ENCODE results near the gene PAX3. TPM values are rescaled to one million over a fixed set of nuclear protein-coding genes. Genes with fewer than 3 reads are reported as not detected.

PAX3 gene
- polyA plus RNA-seq, 4 donors, result 0.06 TPM; not detected in 3

DNA sequence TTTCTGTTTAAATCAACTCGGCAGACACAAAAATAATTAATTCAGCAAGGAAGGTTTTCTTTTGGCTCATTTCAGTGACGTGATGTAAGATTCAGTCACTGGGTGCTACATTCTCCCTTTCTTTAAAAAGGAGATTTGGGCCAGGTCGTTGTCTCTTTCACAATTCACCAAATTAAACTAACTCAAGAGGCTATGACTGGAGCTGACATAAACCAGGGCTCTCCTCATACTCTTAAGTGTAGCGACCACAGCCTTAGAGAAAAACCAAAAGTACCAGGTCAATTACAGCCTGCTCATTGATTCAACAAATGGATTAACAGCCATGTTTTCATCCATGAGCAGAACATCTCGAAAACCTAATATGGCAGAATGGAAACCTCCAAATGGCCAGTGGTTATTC, 85.7 kb downstream of the PAX3 start:
- FAIRE-seq, result no peak
- 66 to 77% (median 72%) methylated on average over 5 of the region's 5 CpGs for WGBS, 3 donors
- peaks cover 0 to 2% (median 2%) of the 10 kb centered on the region in 3 donors for H3K27me3 ChIP-seq (ENCODE audit: control insufficient read depth in 3 of 3, insufficient read depth in 3 of 3, low read length in 3 of 3)
- H3K9me3 ChIP-seq (ENCODE audit: control insufficient read depth in 2 of 2, insufficient read depth in 1 of 2, low read depth in 1 of 2, low read length in 1 of 2), result no peaks in the 10 kb centered on the region
- DNase-seq, result no peak
- H3K4me3 ChIP-seq (ENCODE audit: low read depth in 1 of 3, low read length in 3 of 3), result no peak overlapping the region
- H3K4me1 ChIP-seq (ENCODE audit: control insufficient read depth in 3 of 3, insufficient read depth in 2 of 3, low read depth in 1 of 3, low read length in 2 of 3), result no peaks in the 10 kb centered on the region
- no peaks in the 10 kb centered on the region for H3K36me3 ChIP-seq (ENCODE audit: control insufficient read depth in 3 of 3, insufficient read depth in 2 of 3, low read depth in 1 of 3, low read length in 3 of 3)
- no peak overlapping the region for H3K27ac ChIP-seq (ENCODE audit: low read depth in 1 of 3, low read length in 2 of 3)

DNA sequence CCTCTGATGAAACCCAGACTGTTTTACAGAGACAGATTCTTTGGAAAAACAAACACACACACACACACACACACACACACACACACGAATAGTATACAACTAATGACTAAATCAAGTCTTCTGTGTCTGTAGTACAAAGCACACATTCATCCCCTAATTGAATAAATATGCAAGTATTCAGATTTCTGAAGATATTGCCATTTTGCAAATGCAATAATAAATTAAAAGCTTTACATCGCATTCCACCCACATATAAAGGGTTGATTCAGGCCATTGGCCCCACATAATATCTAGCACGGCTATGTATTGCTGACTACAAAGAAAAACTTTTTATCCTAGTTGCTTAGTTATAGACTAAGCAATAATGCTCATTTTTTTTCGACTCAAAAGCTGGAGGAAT, 86.2 kb downstream of the PAX3 start:
- Histone ChIP-seq H3K36me3 (ENCODE audit: control insufficient read depth in 3 of 3, insufficient read depth in 2 of 3, low read depth in 1 of 3, low read length in 3 of 3) (no peaks in the 10 kb centered on the region), H3K4me3 (ENCODE audit: low read depth in 1 of 3, low read length in 3 of 3) (no peak overlapping the region), H3K27ac (ENCODE audit: low read depth in 1 of 3, low read length in 2 of 3) (no peak overlapping the region), H3K4me1 (ENCODE audit: control insufficient read depth in 3 of 3, insufficient read depth in 2 of 3, low read depth in 1 of 3, low read length in 2 of 3) (no peaks in the 10 kb centered on the region), H3K27me3 (ENCODE audit: control insufficient read depth in 3 of 3, insufficient read depth in 3 of 3, low read length in 3 of 3) (peaks cover 0 to 2% (median 2%) of the 10 kb centered on the region in 3 donors), H3K9me3 (ENCODE audit: control insufficient read depth in 2 of 2, insufficient read depth in 1 of 2, low read depth in 1 of 2, low read length in 1 of 2) (no peaks in the 10 kb centered on the region)
- FAIRE-seq (no peak), DNase-seq (no peak)
- 54 to 69% (median 59%) methylated on average over 4 of the region's 4 CpGs for WGBS, 3 donors

DNA sequence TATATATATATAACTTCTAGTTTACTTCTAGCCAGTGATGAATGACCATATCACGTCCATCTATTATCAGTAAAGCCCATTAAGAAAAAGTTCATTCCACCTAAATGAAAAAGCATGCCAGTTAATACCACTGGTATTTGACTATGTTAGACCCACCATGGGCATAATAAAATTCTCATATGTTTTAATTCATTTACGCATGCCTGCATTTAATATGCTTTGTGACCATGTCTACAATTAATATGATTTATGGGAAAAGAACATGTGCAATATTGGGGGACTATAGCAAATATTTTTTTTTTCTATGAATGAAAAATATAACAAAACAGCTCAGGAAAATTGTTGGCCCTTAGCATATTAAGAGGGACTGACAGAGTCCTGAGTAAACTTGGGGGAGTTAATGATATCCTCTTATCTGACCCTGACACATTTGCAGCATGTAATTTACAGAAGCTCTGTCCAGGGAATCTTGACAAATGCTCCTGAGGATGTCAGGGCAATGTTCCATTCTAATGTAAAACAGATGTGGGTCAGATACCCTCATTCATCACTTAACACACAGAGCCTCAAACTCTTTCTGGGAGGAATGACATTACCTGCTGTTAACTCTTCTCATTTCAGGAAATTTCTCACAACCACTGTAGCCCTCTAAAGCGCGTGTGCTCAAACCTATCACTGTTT, 90.6 kb downstream of the PAX3 start:
- Histone ChIP-seq H3K4me1 (ENCODE audit: control insufficient read depth in 3 of 3, insufficient read depth in 2 of 3, low read depth in 1 of 3, low read length in 2 of 3) (no peaks in the 10 kb centered on the region), H3K27ac (ENCODE audit: low read depth in 1 of 3, low read length in 2 of 3) (no peak overlapping the region), H3K9me3 (ENCODE audit: control insufficient read depth in 2 of 2, insufficient read depth in 1 of 2, low read depth in 1 of 2, low read length in 1 of 2) (no peaks in the 10 kb centered on the region), H3K4me3 (ENCODE audit: low read depth in 1 of 3, low read length in 3 of 3) (no peak overlapping the region), H3K36me3 (ENCODE audit: control insufficient read depth in 3 of 3, insufficient read depth in 2 of 3, low read depth in 1 of 3, low read length in 3 of 3) (no peaks in the 10 kb centered on the region), H3K27me3 (ENCODE audit: control insufficient read depth in 3 of 3, insufficient read depth in 3 of 3, low read length in 3 of 3) (peaks cover 0 to 4% (median 2%) of the 10 kb centered on the region in 3 donors)
- DNase-seq (no peak), FAIRE-seq (no peak)
- WGBS, 3 donors, result 78 to 81% (median 78%) methylated on average over 4 of the region's 4 CpGs

DNA sequence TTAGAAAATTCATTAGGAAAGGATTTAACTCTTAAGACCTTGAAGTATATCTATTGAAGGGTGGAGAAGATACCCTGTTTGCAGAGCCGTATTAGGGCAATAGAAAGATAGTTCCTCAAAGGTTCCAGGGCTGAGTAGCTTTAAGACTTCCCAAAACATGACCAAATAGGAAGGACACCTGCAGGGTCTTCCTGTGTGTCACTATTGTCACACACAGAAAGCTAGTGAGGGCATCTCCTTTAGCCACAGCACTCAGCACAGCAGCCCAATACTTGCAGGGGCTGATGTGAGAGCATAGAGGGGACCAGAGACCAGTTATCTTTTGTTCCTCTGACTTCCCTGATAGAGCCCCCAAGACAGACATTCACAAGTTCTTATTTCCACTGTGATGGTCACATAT, 93.7 kb downstream of the PAX3 start:
- DNase-seq (no peak), FAIRE-seq (no peak)
- no peaks in the 10 kb centered on the region for H3K36me3 ChIP-seq (ENCODE audit: control insufficient read depth in 3 of 3, insufficient read depth in 2 of 3, low read depth in 1 of 3, low read length in 3 of 3)
- no peak overlapping the region for H3K4me3 ChIP-seq (ENCODE audit: low read depth in 1 of 3, low read length in 3 of 3)
- H3K9me3 ChIP-seq (ENCODE audit: control insufficient read depth in 2 of 2, insufficient read depth in 1 of 2, low read depth in 1 of 2, low read length in 1 of 2), result no peaks in the 10 kb centered on the region
- H3K4me1 ChIP-seq (ENCODE audit: control insufficient read depth in 3 of 3, insufficient read depth in 2 of 3, low read depth in 1 of 3, low read length in 2 of 3), result no peaks in the 10 kb centered on the region
- no peak overlapping the region for H3K27ac ChIP-seq (ENCODE audit: low read depth in 1 of 3, low read length in 2 of 3)
- 52 to 55% (median 54%) methylated on average over 1 of the region's 1 CpG for WGBS, 3 donors
- H3K27me3 ChIP-seq (ENCODE audit: control insufficient read depth in 3 of 3, insufficient read depth in 3 of 3, low read length in 3 of 3), result peaks cover 0 to 5% (median 0%) of the 10 kb centered on the region in 3 donors

DNA sequence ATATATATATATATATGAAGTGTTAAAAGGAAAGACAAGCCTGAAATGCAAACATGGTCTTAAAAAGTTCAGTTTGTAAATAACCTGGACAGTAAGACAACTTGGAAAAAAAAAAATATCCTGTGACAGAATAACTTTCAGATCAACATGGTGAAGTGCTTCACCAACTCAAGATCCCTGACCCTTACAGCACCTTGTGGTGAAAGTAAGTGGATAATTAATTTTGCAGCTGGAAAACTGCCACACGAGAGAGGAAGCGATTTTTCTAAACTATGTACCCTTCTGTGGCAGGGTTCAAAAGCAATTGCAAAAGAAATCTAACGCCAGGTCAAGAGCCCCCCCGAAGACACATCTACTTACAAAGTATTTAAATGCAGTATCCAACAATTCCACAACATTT, 95.8 kb downstream of the PAX3 start:
- Histone ChIP-seq H3K9me3 (ENCODE audit: control insufficient read depth in 2 of 2, insufficient read depth in 1 of 2, low read depth in 1 of 2, low read length in 1 of 2) (no peaks in the 10 kb centered on the region), H3K36me3 (ENCODE audit: control insufficient read depth in 3 of 3, insufficient read depth in 2 of 3, low read depth in 1 of 3, low read length in 3 of 3) (no peaks in the 10 kb centered on the region), H3K27ac (ENCODE audit: low read depth in 1 of 3, low read length in 2 of 3) (no peak overlapping the region), H3K4me3 (ENCODE audit: low read depth in 1 of 3, low read length in 3 of 3) (no peak overlapping the region), H3K4me1 (ENCODE audit: control insufficient read depth in 3 of 3, insufficient read depth in 2 of 3, low read depth in 1 of 3, low read length in 2 of 3) (no peaks in the 10 kb centered on the region), H3K27me3 (ENCODE audit: control insufficient read depth in 3 of 3, insufficient read depth in 3 of 3, low read length in 3 of 3) (peaks cover 0 to 5% (median 0%) of the 10 kb centered on the region in 3 donors)
- 43 to 53% (median 49%) methylated on average over 4 of the region's 4 CpGs for WGBS, 3 donors
- FAIRE-seq (no peak), DNase-seq (no peak)

DNA sequence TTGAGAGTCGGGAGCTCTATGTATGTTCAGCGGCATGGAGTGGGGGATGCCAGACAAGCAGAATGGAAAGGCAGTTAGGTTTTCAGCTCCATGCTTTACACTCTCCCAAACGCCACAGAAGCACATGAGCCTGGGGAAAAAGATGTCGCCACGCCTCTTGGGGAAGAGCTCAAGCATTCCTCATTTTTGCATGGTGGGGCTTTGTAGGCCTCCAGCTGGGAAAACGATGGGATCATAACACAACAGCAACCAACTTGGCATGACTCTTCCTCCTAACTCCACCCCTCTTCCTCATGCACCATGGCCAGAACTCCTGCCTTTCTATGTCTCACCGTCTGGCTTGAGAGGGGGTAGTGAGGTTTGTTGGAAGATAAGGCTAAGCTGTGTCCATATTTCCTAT, 102.6 kb downstream of the PAX3 start:
- Histone ChIP-seq H3K4me1 (ENCODE audit: control insufficient read depth in 3 of 3, insufficient read depth in 2 of 3, low read depth in 1 of 3, low read length in 2 of 3) (no peaks in the 10 kb centered on the region), H3K9me3 (ENCODE audit: control insufficient read depth in 2 of 2, insufficient read depth in 1 of 2, low read depth in 1 of 2, low read length in 1 of 2) (no peaks in the 10 kb centered on the region), H3K27ac (ENCODE audit: low read depth in 1 of 3, low read length in 2 of 3) (no peak overlapping the region), H3K4me3 (ENCODE audit: low read depth in 1 of 3, low read length in 3 of 3) (no peak overlapping the region), H3K27me3 (ENCODE audit: control insufficient read depth in 3 of 3, insufficient read depth in 3 of 3, low read length in 3 of 3) (peaks cover 0 to 3% (median 0%) of the 10 kb centered on the region in 3 donors), H3K36me3 (ENCODE audit: control insufficient read depth in 3 of 3, insufficient read depth in 2 of 3, low read depth in 1 of 3, low read length in 3 of 3) (no peaks in the 10 kb centered on the region)
- WGBS, 3 donors, result 70 to 71% (median 70%) methylated on average over 7 of the region's 7 CpGs
- DNase-seq, result no peak
- no peak for FAIRE-seq

DNA sequence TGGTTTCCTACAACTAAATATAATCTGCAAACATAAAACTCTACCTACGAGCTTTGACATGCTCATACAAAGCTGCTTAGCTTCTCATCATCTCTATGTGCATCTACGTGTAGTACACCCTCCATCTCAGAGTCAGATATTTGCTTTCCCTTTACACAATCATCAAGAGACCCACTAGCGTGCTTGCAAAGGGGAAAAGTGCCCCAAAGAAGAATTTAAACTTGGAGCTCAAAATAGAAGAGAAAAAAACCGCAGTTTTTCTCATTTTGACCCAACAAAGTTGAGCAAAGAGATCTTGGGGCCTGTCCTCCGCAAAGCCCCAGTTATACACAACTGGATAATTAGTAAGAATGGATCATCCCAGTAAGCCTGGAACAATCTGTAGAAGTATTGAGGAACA, 104.1 kb downstream of the PAX3 start:
- Histone ChIP-seq H3K27ac (ENCODE audit: low read depth in 1 of 3, low read length in 2 of 3) (no peak overlapping the region), H3K27me3 (ENCODE audit: control insufficient read depth in 3 of 3, insufficient read depth in 3 of 3, low read length in 3 of 3) (peaks cover 0 to 3% (median 0%) of the 10 kb centered on the region in 3 donors), H3K4me1 (ENCODE audit: control insufficient read depth in 3 of 3, insufficient read depth in 2 of 3, low read depth in 1 of 3, low read length in 2 of 3) (no peaks in the 10 kb centered on the region), H3K9me3 (ENCODE audit: control insufficient read depth in 2 of 2, insufficient read depth in 1 of 2, low read depth in 1 of 2, low read length in 1 of 2) (no peaks in the 10 kb centered on the region), H3K36me3 (ENCODE audit: control insufficient read depth in 3 of 3, insufficient read depth in 2 of 3, low read depth in 1 of 3, low read length in 3 of 3) (no peaks in the 10 kb centered on the region), H3K4me3 (ENCODE audit: low read depth in 1 of 3, low read length in 3 of 3) (no peak overlapping the region)
- FAIRE-seq (no peak), DNase-seq (no peak)
- 67 to 78% (median 72%) methylated on average over 5 of the region's 5 CpGs for WGBS, 3 donors

DNA sequence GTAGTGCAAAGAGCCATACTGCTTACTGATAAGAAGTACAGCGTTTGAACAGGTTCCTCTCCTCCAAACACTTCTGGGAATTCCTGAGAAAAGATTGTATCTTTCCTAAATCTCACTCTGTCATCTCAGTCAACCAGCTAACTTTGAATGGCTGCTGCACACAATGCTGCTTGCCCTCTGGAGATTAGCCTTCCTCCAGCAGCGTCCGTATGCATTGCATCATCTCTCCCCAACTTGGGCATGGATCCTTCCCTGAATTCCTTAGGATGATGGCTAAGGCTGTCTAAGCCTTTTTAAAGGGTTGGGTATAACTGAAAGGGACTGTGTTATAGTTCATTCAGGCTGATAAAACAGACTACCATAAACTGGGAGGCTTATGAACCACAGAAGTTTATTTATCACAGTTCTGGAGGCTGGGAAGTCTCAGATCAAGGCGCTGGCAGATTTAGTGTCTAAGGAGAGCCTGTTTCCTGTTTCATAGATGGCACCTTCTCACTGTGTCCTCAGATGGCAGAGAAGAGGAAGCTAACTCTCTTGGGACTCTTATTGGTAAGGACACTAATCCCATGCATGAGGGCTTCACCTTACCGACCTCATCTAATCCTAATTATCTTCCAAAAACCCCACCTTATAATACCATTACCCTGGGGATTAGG, 105.3 kb downstream of the PAX3 start:
- Histone ChIP-seq H3K9me3 (ENCODE audit: control insufficient read depth in 2 of 2, insufficient read depth in 1 of 2, low read depth in 1 of 2, low read length in 1 of 2) (no peaks in the 10 kb centered on the region), H3K27me3 (ENCODE audit: control insufficient read depth in 3 of 3, insufficient read depth in 3 of 3, low read length in 3 of 3) (peaks cover 0 to 3% (median 0%) of the 10 kb centered on the region in 3 donors), H3K4me1 (ENCODE audit: control insufficient read depth in 3 of 3, insufficient read depth in 2 of 3, low read depth in 1 of 3, low read length in 2 of 3) (no peaks in the 10 kb centered on the region), H3K27ac (ENCODE audit: low read depth in 1 of 3, low read length in 2 of 3) (no peak overlapping the region), H3K4me3 (ENCODE audit: low read depth in 1 of 3, low read length in 3 of 3) (no peak overlapping the region), H3K36me3 (ENCODE audit: control insufficient read depth in 3 of 3, insufficient read depth in 2 of 3, low read depth in 1 of 3, low read length in 3 of 3) (no peaks in the 10 kb centered on the region)
- DNase-seq (no peak), FAIRE-seq (no peak)
- WGBS, 3 donors, result 40 to 53% (median 46%) methylated on average over 5 of the region's 5 CpGs
